HG03378 (cell line): Measurements from ENCODE around the gene TOMM70.
"Not testable (repeated sequence)": the region's sequence is repeated elsewhere in the genome, so short reads cannot be mapped to it uniquely, and the experiment has no call there.

Experiments
- ATAC-seq: cut with Tn5 transposase; IDR thresholded peaks from one replicate; pipeline ENCODE4 v1.9.1; 2021; ENCODE audit warnings: mild to moderate bottlenecking, moderate library complexity; ENCODE audit not compliant: unreplicated experiment

TOMM70 gene

GRCh38 chr3:100400780-100401673 lies at the start of gene TOMM70, which contains the start of gene LNP1:
Gene TOMM70, minus strand, starts transcription at chr3:100401089. Its CDS starts 140 bp downstream, at chr3:100400949.
Gene LNP1, plus strand, starts transcription at chr3:100401539. Its CDS starts 28,191 bp downstream, at chr3:100429730.
- peak; percentile 87 for ATAC-seq

GRCh38 chr3:100449214-100449613 lies 48.3 kb upstream of the TOMM70 start:
- no peak for ATAC-seq

- ATAC-seq: no peak
Measured at GRCh38 chr3:100448079-100448478, 47.2 kb upstream of the TOMM70 start.

GRCh38 chr3:100447067-100447466 lies 46.2 kb upstream of the TOMM70 start:
- ATAC-seq: not testable (repeated sequence)

GRCh38 chr3:100443690-100444089 lies 42.8 kb upstream of the TOMM70 start:
- ATAC-seq: no peak

- no peak for ATAC-seq
Measured at GRCh38 chr3:100440895-100441294, 40.0 kb upstream of the TOMM70 start.

- no peak for ATAC-seq
Measured at GRCh38 chr3:100438623-100438974, 37.7 kb upstream of the TOMM70 start.

- ATAC-seq: no peak
Measured at GRCh38 chr3:100437721-100438622, 37.1 kb upstream of the TOMM70 start.

GRCh38 chr3:100436951-100437350 lies 36.1 kb upstream of the TOMM70 start:
- no peak for ATAC-seq

GRCh38 chr3:100429187-100429716 lies 28.4 kb upstream of the TOMM70 start:
- ATAC-seq: no peak

GRCh38 chr3:100427699-100428098 lies 26.8 kb upstream of the TOMM70 start:
- no peak for ATAC-seq

GRCh38 chr3:100426067-100426682 lies 25.3 kb upstream of the TOMM70 start:
- ATAC-seq: no peak

- ATAC-seq: no peak
Measured at GRCh38 chr3:100425316-100425715, 24.4 kb upstream of the TOMM70 start.

- no peak for ATAC-seq
Measured at GRCh38 chr3:100424261-100424660, 23.4 kb upstream of the TOMM70 start.

GRCh38 chr3:100423611-100424010 lies 22.7 kb upstream of the TOMM70 start:
- no peak for ATAC-seq

- no peak for ATAC-seq
Measured at GRCh38 chr3:100420885-100421284, 20.0 kb upstream of the TOMM70 start.

GRCh38 chr3:100419406-100419805 lies 18.5 kb upstream of the TOMM70 start:
- no peak for ATAC-seq

- ATAC-seq: no peak
Measured at GRCh38 chr3:100416863-100417262, 16.0 kb upstream of the TOMM70 start.

GRCh38 chr3:100416176-100416575 lies 15.3 kb upstream of the TOMM70 start:
- ATAC-seq: no peak

- no peak for ATAC-seq
Measured at GRCh38 chr3:100413613-100414012, 12.7 kb upstream of the TOMM70 start.
